ENCODE results near the gene LARP1. TPM values are rescaled to one million over a fixed set of nuclear protein-coding genes. Genes with fewer than 3 reads are reported as not detected.

Gene LARP1
- total and polyA plus RNA-seq, 2 experiments from 2014 or later = 133 to 302 TPM

- TF ChIP-seq REST (IDR thresholded peaks at IDR 0.05; ENCODE audit: unreplicated experiment) = no peak
- TF ChIP-seq, protein P1, sequence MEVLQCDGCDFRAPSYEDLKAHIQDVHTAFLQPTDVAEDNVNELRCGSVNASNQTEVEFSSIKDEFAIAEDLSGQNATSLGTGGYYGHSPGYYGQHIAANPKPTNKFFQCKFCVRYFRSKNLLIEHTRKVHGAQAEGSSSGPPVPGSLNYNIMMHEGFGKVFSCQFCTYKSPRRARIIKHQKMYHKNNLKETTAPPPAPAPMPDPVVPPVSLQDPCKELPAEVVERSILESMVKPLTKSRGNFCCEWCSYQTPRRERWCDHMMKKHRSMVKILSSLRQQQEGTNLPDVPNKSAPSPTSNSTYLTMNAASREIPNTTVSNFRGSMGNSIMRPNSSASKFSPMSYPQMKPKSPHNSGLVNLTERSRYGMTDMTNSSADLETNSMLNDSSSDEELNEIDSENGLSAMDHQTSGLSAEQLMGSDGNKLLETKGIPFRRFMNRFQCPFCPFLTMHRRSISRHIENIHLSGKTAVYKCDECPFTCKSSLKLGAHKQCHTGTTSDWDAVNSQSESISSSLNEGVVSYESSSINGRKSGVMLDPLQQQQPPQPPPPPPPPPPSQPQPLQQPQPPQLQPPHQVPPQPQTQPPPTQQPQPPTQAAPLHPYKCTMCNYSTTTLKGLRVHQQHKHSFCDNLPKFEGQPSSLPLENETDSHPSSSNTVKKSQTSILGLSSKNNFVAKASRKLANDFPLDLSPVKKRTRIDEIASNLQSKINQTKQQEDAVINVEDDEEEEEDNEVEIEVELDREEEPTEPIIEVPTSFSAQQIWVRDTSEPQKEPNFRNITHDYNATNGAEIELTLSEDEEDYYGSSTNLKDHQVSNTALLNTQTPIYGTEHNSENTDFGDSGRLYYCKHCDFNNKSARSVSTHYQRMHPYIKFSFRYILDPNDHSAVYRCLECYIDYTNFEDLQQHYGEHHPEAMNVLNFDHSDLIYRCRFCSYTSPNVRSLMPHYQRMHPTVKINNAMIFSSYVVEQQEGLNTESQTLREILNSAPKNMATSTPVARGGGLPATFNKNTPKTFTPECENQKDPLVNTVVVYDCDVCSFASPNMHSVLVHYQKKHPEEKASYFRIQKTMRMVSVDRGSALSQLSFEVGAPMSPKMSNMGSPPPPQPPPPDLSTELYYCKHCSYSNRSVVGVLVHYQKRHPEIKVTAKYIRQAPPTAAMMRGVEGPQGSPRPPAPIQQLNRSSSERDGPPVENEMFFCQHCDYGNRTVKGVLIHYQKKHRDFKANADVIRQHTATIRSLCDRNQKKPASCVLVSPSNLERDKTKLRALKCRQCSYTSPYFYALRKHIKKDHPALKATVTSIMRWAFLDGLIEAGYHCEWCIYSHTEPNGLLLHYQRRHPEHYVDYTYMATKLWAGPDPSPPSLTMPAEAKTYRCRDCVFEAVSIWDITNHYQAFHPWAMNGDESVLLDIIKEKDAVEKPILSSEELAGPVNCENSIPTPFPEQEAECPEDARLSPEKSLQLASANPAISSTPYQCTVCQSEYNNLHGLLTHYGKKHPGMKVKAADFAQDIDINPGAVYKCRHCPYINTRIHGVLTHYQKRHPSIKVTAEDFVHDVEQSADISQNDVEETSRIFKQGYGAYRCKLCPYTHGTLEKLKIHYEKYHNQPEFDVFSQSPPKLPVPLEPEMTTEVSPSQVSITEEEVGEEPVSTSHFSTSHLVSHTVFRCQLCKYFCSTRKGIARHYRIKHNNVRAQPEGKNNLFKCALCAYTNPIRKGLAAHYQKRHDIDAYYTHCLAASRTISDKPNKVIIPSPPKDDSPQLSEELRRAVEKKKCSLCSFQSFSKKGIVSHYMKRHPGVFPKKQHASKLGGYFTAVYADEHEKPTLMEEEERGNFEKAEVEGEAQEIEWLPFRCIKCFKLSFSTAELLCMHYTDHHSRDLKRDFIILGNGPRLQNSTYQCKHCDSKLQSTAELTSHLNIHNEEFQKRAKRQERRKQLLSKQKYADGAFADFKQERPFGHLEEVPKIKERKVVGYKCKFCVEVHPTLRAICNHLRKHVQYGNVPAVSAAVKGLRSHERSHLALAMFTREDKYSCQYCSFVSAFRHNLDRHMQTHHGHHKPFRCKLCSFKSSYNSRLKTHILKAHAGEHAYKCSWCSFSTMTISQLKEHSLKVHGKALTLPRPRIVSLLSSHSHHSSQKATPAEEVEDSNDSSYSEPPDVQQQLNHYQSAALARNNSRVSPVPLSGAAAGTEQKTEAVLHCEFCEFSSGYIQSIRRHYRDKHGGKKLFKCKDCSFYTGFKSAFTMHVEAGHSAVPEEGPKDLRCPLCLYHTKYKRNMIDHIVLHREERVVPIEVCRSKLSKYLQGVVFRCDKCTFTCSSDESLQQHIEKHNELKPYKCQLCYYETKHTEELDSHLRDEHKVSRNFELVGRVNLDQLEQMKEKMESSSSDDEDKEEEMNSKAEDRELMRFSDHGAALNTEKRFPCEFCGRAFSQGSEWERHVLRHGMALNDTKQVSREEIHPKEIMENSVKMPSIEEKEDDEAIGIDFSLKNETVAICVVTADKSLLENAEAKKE (CRISPR knock-in tag; IDR thresholded peaks at IDR 0.05) = no peak
- TF ChIP-seq CREB1 (CRISPR knock-in tag; IDR thresholded peaks at IDR 0.05; ENCODE audit: low read depth) = no peak
- no peak for TF ChIP-seq EZH2 (IDR thresholded peaks at IDR 0.05; ENCODE audit: low read depth, unreplicated experiment)
- TF ChIP-seq POLR2AphosphoS5 (IDR thresholded peaks at IDR 0.05; ENCODE audit: low read depth) = no peak
- TF ChIP-seq STAT1 (IDR thresholded peaks at IDR 0.05; ENCODE audit: unreplicated experiment) = no peak
- TF ChIP-seq EZH2phosphoT487 (IDR thresholded peaks at IDR 0.05; ENCODE audit: unreplicated experiment) = no peak
- no peak for TF ChIP-seq JUNB (IDR thresholded peaks at IDR 0.05; ENCODE audit: unreplicated experiment)
Measured at GRCh38 chr5:154708846-154709245, 46.3 kb upstream of the LARP1 start (continued).

All from GM23338 (cell line).